Gastroesophageal sphincter (tissue), 3 donors: ENCODE data around the gene IL17RC.

Source experiments
- CTCF ChIP-seq, 4 experiments: fragments of 200-600 bp in 2 of 4; fragments of 450-650 bp in 2 of 4; sonication (generic) in 1 of 4; IDR thresholded peaks; one replicate each; pipeline ENCODE4 v1.5.1; 2017 to 2019; ENCODE audit warnings: antibody characterized with exemption in 4 of 4, mild to moderate bottlenecking in 2 of 4, moderate library complexity in 2 of 4
- EP300 ChIP-seq: sonication (generic); formaldehyde crosslinking; IDR thresholded peaks from one replicate; pipeline ENCODE4 v1.6.1; 2017; ENCODE audit warnings: antibody characterized with exemption, mild to moderate bottlenecking

GRCh38 chr3:9888540-9888939, 28.4 kb upstream of the IL17RC start:
- no peak for TF ChIP-seq EP300
- TF ChIP-seq CTCF (IDR thresholded peaks at IDR 0.05) = no peak
